Natural killer cell (primary cell): ENCODE measurements around the gene CCDC88C. TPM values are rescaled to one million over a fixed set of nuclear protein-coding genes. Genes with fewer than 3 reads are reported as not detected.

ENCODE experiments used
- ATAC-seq, 3 donors: fragments of 150-1000 bp in 2 of 3; fragments of 200-7000 bp in 1 of 3; cut with Tn5 transposase; 1 replicate in 1 of 3; 2 replicates in 2 of 3; pipeline ENCODE4 v1.10.0; 2021; ENCODE audit warnings: mild to moderate bottlenecking in 2 of 3, moderate library complexity in 2 of 3
- DNase-seq, 2 donors: peaks; one replicate each; pipeline versions ENCODE4 v3.0.0 to v3.0.0-alpha.2; 2013 to 2021; ENCODE audit warnings: mixed read lengths in 1 of 2
- H3K27ac ChIP-seq: one replicate; pipeline ENCODE4 v1.5.1; 2013; ENCODE audit warnings: mild to moderate bottlenecking, low read length
- H3K27me3 ChIP-seq: one replicate; pipeline ENCODE4 v1.6.1; 2013; ENCODE audit warnings: low read length; ENCODE audit not compliant: control insufficient read depth, insufficient read depth
- H3K36me3 ChIP-seq: one replicate; pipeline ENCODE4 v1.6.1; 2013; ENCODE audit warnings: low read length; ENCODE audit not compliant: control insufficient read depth, insufficient read depth
- H3K4me1 ChIP-seq: one replicate; pipeline ENCODE4 v1.6.1; 2013; ENCODE audit warnings: low read length; ENCODE audit not compliant: control insufficient read depth, insufficient read depth
- H3K4me3 ChIP-seq: one replicate; pipeline ENCODE4 v1.5.1; 2013; ENCODE audit warnings: low read length
- H3K9me3 ChIP-seq: one replicate; pipeline ENCODE4 v1.6.1; 2013; ENCODE audit warnings: low read length; ENCODE audit not compliant: control insufficient read depth, insufficient read depth
- H3K27ac Mint-ChIP-seq, 2 donors: one replicate each; pipeline ENCODE4 v1.8.0; 2022; ENCODE audit warnings: mild to moderate bottlenecking in 2 of 2, mixed read lengths in 2 of 2, moderate library complexity in 1 of 2
- H3K27me3 Mint-ChIP-seq, 2 donors: one replicate each; pipeline ENCODE4 v1.8.0; 2022; ENCODE audit warnings: low read depth in 2 of 2, mixed read lengths in 2 of 2
- H3K36me3 Mint-ChIP-seq: one replicate; pipeline ENCODE4 v1.8.0; 2022; ENCODE audit warnings: mixed read lengths
- H3K4me1 Mint-ChIP-seq, 2 donors: one replicate each; pipeline ENCODE4 v1.8.0; 2022; ENCODE audit warnings: mixed read lengths in 2 of 2
- H3K4me3 Mint-ChIP-seq: one replicate; pipeline ENCODE4 v1.8.0; 2022; ENCODE audit warnings: mild to moderate bottlenecking, moderate library complexity, mixed read lengths
- H3K9me3 Mint-ChIP-seq, 2 donors: one replicate each; pipeline ENCODE4 v1.8.0; 2022; ENCODE audit warnings: mixed read lengths in 2 of 2
- CTCF ChIP-seq: fragments of 200-600 bp; IDR thresholded peaks from one replicate; pipeline ENCODE4 v1.8.0; 2022; ENCODE audit warnings: antibody characterized with exemption
- WGBS: methylation state at CpG from one replicate; pipeline ENCODE4 v1.1.7; 2013; ENCODE audit warnings: missing lambda C conversion rate; ENCODE audit not compliant: insufficient coverage; 5-methylcytosine and 5-hydroxymethylcytosine counted together
- intact Hi-C: fragments of 100-400 bp; cut with micrococcal nuclease; formaldehyde crosslinking; loops from one replicate; pipeline ENCODE4 v1.14.2; 2022
- total RNA-seq, 4 donors: library from RNA; stranded (reverse); fragments of 120-200 nt in 1 of 4; gene quantifications; one replicate each; pipeline versions ENCODE4 v1.2.3 to v1.2.4, GENCODE V29; 2013 to 2022

Gene CCDC88C
- total RNA-seq, 3 donors from 2014 or later (not counting 1 experiment from before 2014, with no cell fraction given): 432 to 516 (median 438) TPM

- peaks cover 0 to 6% of the 10 kb centered on the region in 2 donors for H3K4me1 Mint-ChIP-seq
- no peaks in the 10 kb centered on the region for H3K27me3 Mint-ChIP-seq
- no peak for TF ChIP-seq CTCF
- H3K4me3 Mint-ChIP-seq: no peak overlapping the region
- 92% methylated on average over 2 of the region's 5 CpGs for WGBS
- H3K27ac Mint-ChIP-seq: peak overlapping the region in 1 of 2 donors; percentile 39
- peaks cover 11% of the 10 kb centered on the region for H3K36me3 Mint-ChIP-seq
- intact Hi-C loops: no loop called here
- no peak for DNase-seq
- H3K9me3 Mint-ChIP-seq: no peaks in the 10 kb centered on the region
- H3K27me3 ChIP-seq: no peaks in the 10 kb centered on the region
- no peak overlapping the region for H3K4me3 ChIP-seq
- ATAC-seq: no peak
- H3K27ac ChIP-seq: no peak overlapping the region
- H3K9me3 ChIP-seq: no peaks in the 10 kb centered on the region
- H3K4me1 ChIP-seq: no peaks in the 10 kb centered on the region
- peaks cover 75% of the 10 kb centered on the region for H3K36me3 ChIP-seq
These were observed 41.0 kb upstream of the CCDC88C start for GRCh38 chr14:91458612-91459011.

- intact Hi-C loops: no loop called here
- ATAC-seq (no peak), DNase-seq (no peak)
- H3K4me1 Mint-ChIP-seq: peaks cover 0 to 6% of the 10 kb centered on the region in 2 donors
- no peak overlapping the region for H3K27ac ChIP-seq
- H3K4me3 ChIP-seq: no peak overlapping the region
- H3K4me3 Mint-ChIP-seq: no peak overlapping the region
- no peaks in the 10 kb centered on the region for H3K9me3 ChIP-seq
- peak overlapping the region; percentile 39 to 59 for H3K27ac Mint-ChIP-seq
- TF ChIP-seq CTCF: no peak
- 88% methylated on average over 1 of the region's 1 CpG for WGBS
- no peaks in the 10 kb centered on the region for H3K27me3 Mint-ChIP-seq
- peaks cover 53% of the 10 kb centered on the region for H3K36me3 ChIP-seq
- peaks cover 11% of the 10 kb centered on the region for H3K36me3 Mint-ChIP-seq
- H3K4me1 ChIP-seq: no peaks in the 10 kb centered on the region
- no peaks in the 10 kb centered on the region for H3K27me3 ChIP-seq
- no peaks in the 10 kb centered on the region for H3K9me3 Mint-ChIP-seq
These were observed 38.7 kb upstream of the CCDC88C start for GRCh38 chr14:91456283-91456682.

- no peak overlapping the region for H3K4me3 Mint-ChIP-seq
- Histone ChIP-seq H3K4me1 (no peaks in the 10 kb centered on the region), H3K27ac (no peak overlapping the region), H3K27me3 (no peaks in the 10 kb centered on the region), H3K4me3 (no peak overlapping the region), H3K36me3 (peaks cover 37% of the 10 kb centered on the region), H3K9me3 (no peaks in the 10 kb centered on the region)
- no peaks in the 10 kb centered on the region for H3K9me3 Mint-ChIP-seq
- peaks cover 6% of the 10 kb centered on the region for H3K36me3 Mint-ChIP-seq
- no peak for DNase-seq
- no peaks in the 10 kb centered on the region for H3K27me3 Mint-ChIP-seq
- TF ChIP-seq CTCF: no peak
- peak in 1 of 3 donors; percentile 17 for ATAC-seq
- peak overlapping the region; percentile 39 to 44 for H3K27ac Mint-ChIP-seq
- peaks cover 0 to 6% of the 10 kb centered on the region in 2 donors for H3K4me1 Mint-ChIP-seq
- intact Hi-C loops: no loop called here
- 100% methylated on average over 2 of the region's 3 CpGs for WGBS
These were observed 37.0 kb upstream of the CCDC88C start for GRCh38 chr14:91454580-91454979.

GRCh38 chr14:91454155-91454554 is 36.5 kb upstream of the CCDC88C start:
- Mint-ChIP-seq H3K4me3 (no peak overlapping the region), H3K36me3 (peaks cover 6% of the 10 kb centered on the region)

More at GRCh38 chr14:91454155-91454554, 36.5 kb upstream of the CCDC88C start:
- Histone ChIP-seq H3K4me1 (no peaks in the 10 kb centered on the region), H3K9me3 (no peaks in the 10 kb centered on the region), H3K27me3 (no peaks in the 10 kb centered on the region), H3K4me3 (no peak overlapping the region), H3K36me3 (peaks cover 33% of the 10 kb centered on the region), H3K27ac (no peak overlapping the region)
- TF ChIP-seq CTCF: no peak
- Mint-ChIP-seq H3K4me1 (peaks cover 0 to 6% of the 10 kb centered on the region in 2 donors), H3K9me3 (no peaks in the 10 kb centered on the region), H3K27me3 (no peaks in the 10 kb centered on the region), H3K27ac (peak overlapping the region; percentile 39 to 44)
- peak in 1 of 3 donors; percentile 12 for ATAC-seq
- intact Hi-C loops: no loop called here
- DNase-seq: no peak
